Sciatic nerve (tissue), 2 donors: ENCODE results near the gene HLA-E. TPM values are rescaled to one million over a fixed set of nuclear protein-coding genes. Genes with fewer than 3 reads are reported as not detected.
"Not testable (repeated sequence)": the region's sequence is repeated elsewhere in the genome, so short reads cannot be mapped to it uniquely, and the experiment has no call there.

Experiments used
- ATAC-seq: fragments of 200-7000 bp; cut with Tn5 transposase; one replicate; pipeline ENCODE4 v1.9.1; 2020; ENCODE audit warnings: mild to moderate bottlenecking, moderate library complexity
- DNase-seq: peaks from one replicate; pipeline ENCODE4 v3.0.0-alpha.2; 2020; ENCODE audit warnings: low spot score
- intact Hi-C: fragments of 100-400 bp; cut with DNase I; formaldehyde crosslinking; loops from one replicate; pipeline ENCODE4 v1.14.2; 2022
- total RNA-seq: library from RNA; stranded (reverse); fragmentation: NEBNext Ultra II Directional; extraction: Animal tissue kit (Norgen Biotek cat#: 25700); gene quantifications from one replicate; pipeline ENCODE4 v1.2.1, GENCODE V29; 2021
- donor health status: DM: no; HTN: no; CAD: no.
- donor health status: DM: no; HTN: no; CAD: no.

Gene HLA-E
- total RNA-seq, 1 donor from 2014 or later, result 546 TPM

DNA sequence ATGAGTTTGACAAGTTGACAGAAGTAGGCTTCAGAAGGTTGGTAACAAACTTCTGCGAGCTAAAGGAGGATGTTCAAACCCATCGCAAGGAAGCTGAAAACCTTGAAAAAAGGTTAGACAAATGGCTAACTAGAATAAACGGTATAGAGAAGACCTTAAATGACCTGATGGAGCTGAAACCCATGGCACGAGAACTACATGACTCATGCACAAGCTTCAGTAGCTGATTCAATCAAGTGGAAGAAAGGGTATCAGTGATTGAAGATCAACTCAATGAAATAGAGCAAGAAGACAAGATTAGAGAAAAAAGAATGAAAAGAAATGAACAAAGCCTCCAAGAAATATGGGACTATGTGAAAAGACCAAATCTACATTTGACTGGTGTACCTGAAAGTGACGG lies 32.6 kb downstream of the HLA-E start:
- DNase-seq, ATAC-seq, intact Hi-C loops: not testable (repeated sequence)

DNA sequence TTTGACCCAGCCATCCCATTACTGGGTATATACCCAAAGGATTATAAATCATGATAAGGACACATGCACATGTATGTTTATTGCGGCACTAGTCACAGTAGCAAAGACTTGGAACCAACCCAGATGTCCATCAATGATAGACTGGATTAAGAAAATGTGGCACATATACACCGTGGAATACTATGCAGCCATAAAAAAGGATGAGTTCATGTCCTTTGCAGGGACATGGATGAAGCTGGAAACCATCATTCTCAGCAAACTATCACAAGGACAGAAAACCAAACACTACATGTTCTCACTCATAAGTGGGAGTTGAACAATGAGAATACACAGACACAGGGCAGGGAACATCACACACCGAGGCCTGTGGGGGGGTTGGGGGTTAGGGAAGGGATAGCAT lies 37.1 kb downstream of the HLA-E start:
- DNase-seq, intact Hi-C loops, ATAC-seq: not testable (repeated sequence)

DNA sequence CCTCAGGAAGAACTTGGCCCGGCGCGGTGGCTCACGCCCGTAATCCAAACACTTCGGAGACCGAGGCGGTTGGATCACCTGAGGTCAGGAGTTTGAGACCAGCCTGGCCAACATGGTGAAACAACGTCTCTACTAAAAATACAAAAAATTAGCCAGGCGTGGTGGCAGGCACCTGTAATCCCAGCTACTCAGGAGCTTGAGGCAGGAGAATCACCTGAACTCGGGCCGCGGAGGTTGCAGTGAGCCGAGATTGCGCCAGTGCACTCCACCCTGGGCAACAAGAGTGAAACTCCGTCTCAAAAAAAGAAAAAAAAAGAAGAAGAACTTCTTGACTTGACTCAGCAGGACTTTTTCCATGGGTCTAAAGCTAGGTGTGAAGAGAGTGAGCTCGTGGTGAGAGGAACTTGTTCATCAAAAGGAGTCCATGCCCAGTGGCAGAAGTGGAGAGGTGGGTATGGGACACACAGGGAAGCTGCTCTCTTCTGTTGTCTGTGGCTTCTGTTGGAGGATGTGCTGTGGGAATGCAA lies 40.1 kb downstream of the HLA-E start:
- DNase-seq, intact Hi-C loops, ATAC-seq: not testable (repeated sequence)

DNA sequence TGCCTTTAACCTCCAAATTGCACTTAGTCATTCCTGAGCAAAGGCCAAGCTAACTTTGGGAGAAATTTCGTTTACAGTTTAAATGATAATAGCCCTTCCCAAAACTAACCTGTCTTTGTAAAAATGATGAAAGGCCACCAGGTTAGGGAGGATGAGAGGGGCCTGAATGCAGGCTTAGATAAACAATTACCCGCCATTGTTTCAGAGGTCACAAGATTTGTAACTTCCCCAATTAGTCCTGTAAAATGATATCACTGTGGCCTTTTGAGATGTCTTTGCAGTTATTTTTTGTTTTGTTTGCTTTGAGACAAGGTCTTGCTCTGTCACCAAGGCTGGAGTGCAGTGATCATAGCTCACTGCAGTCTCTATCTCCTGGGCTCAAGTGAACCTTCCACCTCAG lies 40.7 kb downstream of the HLA-E start:
- no peak for ATAC-seq
- intact Hi-C loops, result loop anchor here (5.0 kb wide), 1 partner anchor 38 kb away; no protein-coding TSS in a partner anchor

DNA sequence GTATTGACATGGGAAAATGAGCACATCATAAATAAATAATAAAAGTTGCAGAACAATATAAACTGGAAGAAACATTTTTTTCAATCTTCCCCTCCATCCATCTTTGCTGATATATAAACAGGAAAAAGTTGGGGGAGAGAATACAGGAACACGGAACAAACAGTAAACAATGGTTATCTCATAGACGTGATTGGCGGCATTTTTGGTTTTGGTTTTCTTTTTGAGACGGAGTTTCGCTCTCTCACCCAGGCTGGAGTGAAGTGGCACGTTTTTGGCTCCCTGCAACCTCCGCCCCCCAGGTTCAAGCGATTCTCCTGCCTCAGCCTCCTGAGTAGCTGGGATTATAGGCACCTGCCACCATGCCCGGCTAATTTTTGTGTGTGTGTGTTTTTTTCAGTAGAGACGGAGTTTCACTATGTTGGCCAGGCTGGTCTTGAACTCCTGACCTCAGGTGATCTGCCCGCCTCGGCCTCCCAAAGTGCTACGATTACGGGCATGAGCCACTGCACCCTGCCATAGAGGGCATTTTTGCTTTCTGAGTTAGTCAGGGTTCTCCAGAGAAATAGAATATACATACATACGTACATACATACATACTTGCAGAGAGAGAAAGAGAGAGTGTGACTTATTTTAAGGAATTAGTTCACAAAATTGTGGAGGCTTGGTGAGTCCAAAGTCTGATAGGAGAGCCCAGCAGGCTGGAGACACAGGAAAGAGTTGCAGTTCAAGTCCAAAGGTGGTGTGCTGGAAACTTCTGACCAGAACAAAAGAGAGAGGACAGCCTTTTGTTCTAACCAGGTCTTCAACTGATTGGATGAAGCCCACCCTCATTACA lies 44.4 kb downstream of the HLA-E start:
- no peak for ATAC-seq
- DNase-seq, result no peak
- intact Hi-C loops, result loop anchor here (5.0 kb wide), 1 partner anchor 41 kb away; no protein-coding TSS in a partner anchor

More for the DNA sequence above, 40.7 kb downstream of the HLA-E start:
- DNase-seq, result no peak

DNA sequence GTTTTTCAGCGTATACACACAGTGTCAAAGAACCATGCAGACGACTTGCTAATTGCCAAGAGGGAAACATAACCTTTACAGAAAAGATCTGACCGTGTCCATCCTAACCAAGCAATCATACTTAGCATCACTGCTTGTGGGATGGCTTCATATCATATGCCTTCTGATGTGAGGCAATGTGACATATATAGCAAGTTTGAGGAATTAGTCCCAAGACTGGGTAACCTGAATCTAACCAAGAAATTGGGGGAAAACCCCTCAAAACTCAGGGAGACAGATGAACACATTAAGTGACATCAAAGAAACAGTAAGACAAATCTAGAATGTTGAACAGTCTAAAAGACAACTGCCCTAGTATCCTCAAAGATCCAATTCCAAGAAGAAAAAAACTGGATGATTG lies 48.6 kb downstream of the HLA-E start:
- DNase-seq, result no peak
- intact Hi-C loops, result no loop called here
- no peak for ATAC-seq

DNA sequence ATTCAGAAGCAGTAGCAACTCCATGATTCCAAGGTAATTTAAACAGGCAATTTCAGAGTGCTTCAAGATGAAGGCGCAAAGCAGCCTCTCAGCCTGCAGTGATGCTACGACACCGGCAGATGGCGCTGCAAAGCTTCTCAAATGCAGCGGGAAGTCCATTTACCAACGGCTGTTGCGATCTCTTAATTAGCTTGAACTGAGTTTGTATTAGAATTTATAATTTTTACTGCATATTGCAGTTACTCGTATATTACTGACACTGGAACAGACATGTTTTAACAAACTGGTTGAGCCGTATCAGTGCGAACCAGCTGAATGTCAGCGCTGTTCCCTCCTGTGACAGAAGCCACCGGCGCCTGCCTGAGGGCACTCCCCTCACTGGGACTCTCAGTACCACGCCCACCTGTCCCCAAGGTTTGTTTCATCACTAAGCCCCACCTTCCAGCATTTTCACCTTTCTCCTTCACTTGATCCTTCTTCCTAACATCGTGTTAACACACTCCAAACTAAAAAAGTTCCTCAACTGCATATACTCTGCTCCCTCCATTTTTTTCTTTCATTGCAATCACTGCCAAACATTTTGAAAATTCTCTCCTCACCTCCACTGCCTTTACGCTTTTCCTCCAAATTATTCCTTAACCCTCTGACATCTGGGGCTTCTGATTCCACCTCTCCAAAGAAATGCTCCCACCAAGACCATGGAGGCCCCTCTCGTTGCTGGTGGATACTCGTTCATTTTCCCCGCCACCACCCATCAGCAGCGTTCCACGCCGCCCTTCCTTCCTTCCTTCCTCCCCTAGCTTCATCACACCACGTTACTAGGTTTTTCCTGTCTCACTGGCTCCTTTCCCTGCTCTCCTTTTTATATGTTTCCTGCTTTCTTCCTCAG lies 52.5 kb downstream of the HLA-E start:
- intact Hi-C loops, result no loop called here
- ATAC-seq (peak; percentile 67), DNase-seq (peak; percentile 83)

DNA sequence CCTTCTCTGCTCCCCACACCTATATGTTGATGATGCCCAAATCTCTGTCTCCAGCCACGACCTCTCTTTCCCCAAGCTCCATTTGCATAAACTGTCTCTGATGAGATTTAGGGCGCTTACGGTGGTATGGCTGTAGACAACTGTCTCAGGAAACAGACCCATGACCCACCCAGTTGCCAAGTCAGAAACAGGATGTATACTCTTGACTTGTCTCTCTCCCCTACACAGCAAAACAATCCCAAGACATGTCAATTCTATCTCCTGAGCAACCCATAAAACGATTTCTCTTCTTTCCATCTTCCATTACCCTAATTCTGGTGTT lies 53.1 kb downstream of the HLA-E start:
- intact Hi-C loops, result no loop called here
- DNase-seq, result no peak

DNA sequence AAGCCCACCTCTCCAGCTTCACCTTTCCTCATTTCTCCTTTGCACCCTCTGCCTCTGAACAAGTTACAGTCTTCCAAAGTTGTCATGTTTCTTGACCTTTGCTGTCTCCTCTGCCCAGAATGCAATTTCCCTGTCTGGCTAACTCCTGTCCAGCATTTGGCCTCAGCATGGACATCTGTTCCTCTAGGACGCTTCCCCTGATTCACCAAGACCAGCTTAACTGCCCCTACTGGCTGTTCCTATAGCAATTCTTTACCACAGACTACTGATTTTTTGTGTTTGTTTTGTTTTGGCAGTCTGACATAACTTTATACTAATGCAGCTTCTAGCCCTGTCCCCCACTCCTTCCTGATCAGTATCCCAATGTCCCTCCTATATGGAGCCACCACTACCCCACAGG lies 53.6 kb downstream of the HLA-E start:
- intact Hi-C loops, result no loop called here
- no peak for DNase-seq
- no peak for ATAC-seq

More for the DNA sequence above, 53.1 kb downstream of the HLA-E start:
- no peak for ATAC-seq

Other genes starting within 250 kb of the HLA-E start
- gene TRIM39, start 162.6 kb upstream of the HLA-E start, total RNA-seq, result 18.0 TPM
- 36.7 TPM for gene RPP21, start 144.4 kb upstream of the HLA-E start, total RNA-seq
- 63.3 TPM for gene GNL1, start 67.0 kb downstream of the HLA-E start, total RNA-seq
- 10.9 TPM for gene PRR3, start 67.8 kb downstream of the HLA-E start, total RNA-seq
- 39.1 TPM for gene ABCF1, start 81.9 kb downstream of the HLA-E start, total RNA-seq
- gene PPP1R10, start 127.7 kb downstream of the HLA-E start, total RNA-seq, result 76.9 TPM
- gene MRPS18B, start 128.3 kb downstream of the HLA-E start, total RNA-seq, result 33.7 TPM
- gene ATAT1, start 137.4 kb downstream of the HLA-E start, total RNA-seq, result 14.8 TPM
- gene C6orf136, start 157.6 kb downstream of the HLA-E start, total RNA-seq, result 17.0 TPM
- gene DHX16, start 183.5 kb downstream of the HLA-E start, total RNA-seq, result 25.2 TPM
- 93.0 TPM for gene PPP1R18, start 197.1 kb downstream of the HLA-E start, total RNA-seq
- gene NRM, start 201.5 kb downstream of the HLA-E start, total RNA-seq, result 11.0 TPM
- 43.2 TPM for gene MDC1, start 227.8 kb downstream of the HLA-E start, total RNA-seq
- gene TUBB, start 230.8 kb downstream of the HLA-E start, total RNA-seq, result 292 TPM